Right lobe of liver (tissue), 4 donors: ENCODE measurements around the gene SERINC1.

Experiments used
- POLR2A ChIP-seq: fragments of 450-650 bp; IDR thresholded peaks from one replicate; pipeline ENCODE4 v1.6.1; 2017; ENCODE audit warnings: antibody characterized with exemption, mild to moderate bottlenecking
- TF ChIP-seq, protein P1 (sequence below), 4 donors: fragments of 200-600 bp in 3 of 4; fragments of 450-650 bp in 1 of 4; IDR thresholded peaks; one replicate each; pipeline versions ENCODE4 v1.5.1 to v1.8.0; 2016 to 2022; ENCODE audit warnings: antibody characterized with exemption in 4 of 4, mild to moderate bottlenecking in 2 of 4
- donor health status: DM: no; HTN: no; CAD: no.
- donor health status: DM: no; HTN: no; CAD: no.
- donor health status: DM: no; HTN: yes; CAD: no.

DNA sequence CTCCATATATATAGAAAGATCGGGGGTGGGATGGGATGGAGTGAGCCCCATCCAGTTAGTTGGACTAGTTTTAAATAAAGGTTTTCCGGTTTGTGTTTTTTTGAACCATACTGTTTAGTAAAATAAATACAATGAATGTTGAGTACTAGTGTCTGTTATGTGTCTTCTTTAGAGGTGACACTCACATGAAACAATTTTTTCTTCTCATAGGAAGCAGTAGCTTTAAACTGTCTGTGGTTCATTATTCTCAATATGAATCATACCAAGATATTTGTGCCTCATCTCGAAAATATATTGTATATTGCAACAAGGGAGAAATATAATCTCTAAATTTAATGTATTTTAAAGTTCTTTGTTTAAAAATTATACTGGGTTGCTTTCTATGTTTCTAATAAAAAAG lies 38.8 kb downstream of the SERINC1 start:
- TF ChIP-seq, protein P1, sequence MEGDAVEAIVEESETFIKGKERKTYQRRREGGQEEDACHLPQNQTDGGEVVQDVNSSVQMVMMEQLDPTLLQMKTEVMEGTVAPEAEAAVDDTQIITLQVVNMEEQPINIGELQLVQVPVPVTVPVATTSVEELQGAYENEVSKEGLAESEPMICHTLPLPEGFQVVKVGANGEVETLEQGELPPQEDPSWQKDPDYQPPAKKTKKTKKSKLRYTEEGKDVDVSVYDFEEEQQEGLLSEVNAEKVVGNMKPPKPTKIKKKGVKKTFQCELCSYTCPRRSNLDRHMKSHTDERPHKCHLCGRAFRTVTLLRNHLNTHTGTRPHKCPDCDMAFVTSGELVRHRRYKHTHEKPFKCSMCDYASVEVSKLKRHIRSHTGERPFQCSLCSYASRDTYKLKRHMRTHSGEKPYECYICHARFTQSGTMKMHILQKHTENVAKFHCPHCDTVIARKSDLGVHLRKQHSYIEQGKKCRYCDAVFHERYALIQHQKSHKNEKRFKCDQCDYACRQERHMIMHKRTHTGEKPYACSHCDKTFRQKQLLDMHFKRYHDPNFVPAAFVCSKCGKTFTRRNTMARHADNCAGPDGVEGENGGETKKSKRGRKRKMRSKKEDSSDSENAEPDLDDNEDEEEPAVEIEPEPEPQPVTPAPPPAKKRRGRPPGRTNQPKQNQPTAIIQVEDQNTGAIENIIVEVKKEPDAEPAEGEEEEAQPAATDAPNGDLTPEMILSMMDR (IDR thresholded peaks at IDR 0.05), result no peak
- TF ChIP-seq POLR2A, result no peak
